HG03097 (cell line): Measurements from ENCODE around the gene OR8B8.
"Not testable (repeated sequence)": the region's sequence is repeated elsewhere in the genome, so short reads cannot be mapped to it uniquely, and the experiment has no call there.

Source experiments
- ATAC-seq: cut with Tn5 transposase; IDR thresholded peaks from one replicate; pipeline ENCODE4 v1.9.1; 2021; ENCODE audit not compliant: unreplicated experiment, low FRiP score

OR8B8 gene

GRCh38 chr11:124442442-124442841, 3.1 kb downstream of the OR8B8 start:
- no peak for ATAC-seq

GRCh38 chr11:124441519-124441918, 4.0 kb downstream of the OR8B8 start:
- ATAC-seq: no peak

GRCh38 chr11:124441081-124441480, 4.4 kb downstream of the OR8B8 start:
- ATAC-seq: no peak

- no peak for ATAC-seq
Observed at GRCh38 chr11:124440608-124441007, 4.9 kb downstream of the OR8B8 start.

- no peak for ATAC-seq
Observed at GRCh38 chr11:124434699-124435098, 10.8 kb downstream of the OR8B8 start.

- ATAC-seq: no peak
Observed at GRCh38 chr11:124429599-124429998, 15.9 kb downstream of the OR8B8 start.

GRCh38 chr11:124424384-124424921, 21.0 kb downstream of the OR8B8 start, which contains the start of gene OR8B4:
Gene OR8B4, minus strand, starts transcription at chr11:124424871. Its CDS starts 0 bp downstream, at chr11:124424871.
- no peak for ATAC-seq

GRCh38 chr11:124421043-124421442, 24.5 kb downstream of the OR8B8 start:
- no peak for ATAC-seq

GRCh38 chr11:124415356-124415923, 30.1 kb downstream of the OR8B8 start:
- ATAC-seq: no peak

GRCh38 chr11:124409906-124410305, 35.6 kb downstream of the OR8B8 start:
- no peak for ATAC-seq

GRCh38 chr11:124405581-124405980, 39.9 kb downstream of the OR8B8 start:
- no peak for ATAC-seq

- ATAC-seq: not testable (repeated sequence)
Observed at GRCh38 chr11:124403186-124403585, 42.3 kb downstream of the OR8B8 start.

- no peak for ATAC-seq
Observed at GRCh38 chr11:124402326-124402922, 43.1 kb downstream of the OR8B8 start.

GRCh38 chr11:124398924-124399323, 46.6 kb downstream of the OR8B8 start, which contains the start of gene OR8B3:
Gene OR8B3, minus strand, starts transcription at chr11:124399024. Its CDS starts 1,673 bp downstream, at chr11:124397351.
- ATAC-seq: no peak

- not testable (repeated sequence) for ATAC-seq
Observed at GRCh38 chr11:124396847-124397246, 48.6 kb downstream of the OR8B8 start.

- no peak for ATAC-seq
Observed at GRCh38 chr11:124394408-124394807, 51.1 kb downstream of the OR8B8 start.
